MCF 10A (cell line): ENCODE measurements around the gene CENPT. TPM values are rescaled to one million over a fixed set of nuclear protein-coding genes. Genes with fewer than 3 reads are reported as not detected.
A peak's percentile ranks its signal among the peaks of the same experiment; 100 is the strongest.

Experiments used
- BruUV-seq: library from RNA; stranded (reverse); fragments of 400-500 nt; replicated peaks from 2 replicates; lab custom pipeline; 2021; lab: Mats Ljungman, UMichigan
- CTCF ChIA-PET: fragments of 300-600 bp; sonication (Branson Sonifier 250); formaldehyde crosslinking; extraction: SDS; loops from one replicate; lab custom pipeline; 2021; ENCODE audit warnings: antibody characterized with exemption, inconsistent platforms; lab: Yijun Ruan, JAX
- POLR2A ChIA-PET: fragments of 300-600, 350-650 bp; sonication (Branson Sonifier 250); formaldehyde crosslinking; extraction: SDS; loops from one replicate; lab custom pipeline; 2020; ENCODE audit warnings: antibody characterized with exemption, inconsistent platforms; lab: Yijun Ruan, JAX
- DNase-seq: peaks from one replicate; pipeline ENCODE4 v3.0.0-alpha.2; 2018; ENCODE audit not compliant: unreplicated experiment
- H3K27ac Mint-ChIP-seq: one replicate; pipeline ENCODE4 v1.8.0; 2022; ENCODE audit warnings: mild to moderate bottlenecking, low read depth, mixed read lengths; ENCODE audit not compliant: unreplicated experiment
- H3K27me3 Mint-ChIP-seq: one replicate; pipeline ENCODE4 v1.8.0; 2022; ENCODE audit warnings: mixed read lengths; ENCODE audit not compliant: insufficient read depth, unreplicated experiment
- H3K36me3 Mint-ChIP-seq: one replicate; pipeline ENCODE4 v1.8.0; 2022; ENCODE audit warnings: mild to moderate bottlenecking, moderate library complexity, mixed read lengths; ENCODE audit not compliant: insufficient read depth, unreplicated experiment
- H3K4me1 Mint-ChIP-seq: one replicate; pipeline ENCODE4 v1.8.0; 2022; ENCODE audit warnings: mixed read lengths; ENCODE audit not compliant: insufficient read depth, unreplicated experiment
- H3K4me3 Mint-ChIP-seq: one replicate; pipeline ENCODE4 v1.8.0; 2022; ENCODE audit warnings: mild to moderate bottlenecking, moderate library complexity, mixed read lengths; ENCODE audit not compliant: unreplicated experiment
- H3K9me3 Mint-ChIP-seq: one replicate; pipeline ENCODE4 v1.8.0; 2022; ENCODE audit warnings: mixed read lengths; ENCODE audit not compliant: unreplicated experiment
- CTCF ChIP-seq: fragments of 200-600 bp; IDR thresholded peaks from one replicate; pipeline ENCODE4 v1.8.0; 2022; ENCODE audit warnings: antibody characterized with exemption, mild to moderate bottlenecking; ENCODE audit not compliant: unreplicated experiment
- intact Hi-C: fragments of 100-400 bp; cut with micrococcal nuclease; formaldehyde crosslinking; loops from 2 replicates; pipeline ENCODE4 v1.14.1; 2022
- total RNA-seq: library from RNA; stranded (reverse); gene quantifications from 2 replicates; pipeline ENCODE4 v1.2.3, GENCODE V29; 2022

CENPT gene
- total RNA-seq, 1 experiment from 2014 or later: 30.9 TPM

- intact Hi-C loops: loop anchor here (5.0 kb wide), 1 partner anchor 94 kb away; no protein-coding TSS in a partner anchor
- ChIA-PET CTCF (interaction anchor here (0.5 to 2.5 kb wide), 11 partner anchors 8 to 282 kb away, joined by 3 to 20 read pairs (median 3); partner anchors contain the start of gene TSNAXIP1), POLR2A (interaction anchor here (0.7 to 1.9 kb wide), 13 partner anchors 12 to 258 kb away, joined by 3 to 19 read pairs (median 6); partner anchors contain the start of genes GFOD2, NUTF2, PSKH1 and RANBP10)
- Mint-ChIP-seq H3K27ac (peak overlapping the region; percentile 91), H3K4me3 (peak overlapping the region; percentile 93), H3K4me1 (peaks cover 9% of the 10 kb centered on the region), H3K27me3 (no peaks in the 10 kb centered on the region), H3K9me3 (no peaks in the 10 kb centered on the region), H3K36me3 (peaks cover 10% of the 10 kb centered on the region)
- DNase-seq: peak; percentile 87
- TF ChIP-seq CTCF: no peak
- BruUV-seq: TSS peak; percentile 75
These were observed 13.9 kb downstream of the CENPT start for GRCh38 chr16:67833415-67834241.

- H3K4me1 Mint-ChIP-seq: peaks cover 9% of the 10 kb centered on the region
- POLR2A ChIA-PET: interaction anchor here (0.7 to 1.9 kb wide), 11 partner anchors 12 to 259 kb away, joined by 3 to 19 read pairs (median 6); partner anchors contain the start of genes GFOD2, NUTF2, PSKH1 and RANBP10
- CTCF ChIA-PET: interaction anchor here (0.5 to 2.5 kb wide), 12 partner anchors 8 to 282 kb away, joined by 3 to 20 read pairs (median 3); partner anchors contain the start of gene TSNAXIP1
- peaks cover 10% of the 10 kb centered on the region for H3K36me3 Mint-ChIP-seq
- no peaks in the 10 kb centered on the region for H3K27me3 Mint-ChIP-seq
- H3K9me3 Mint-ChIP-seq: no peaks in the 10 kb centered on the region
- DNase-seq: peak; percentile 38
- intact Hi-C loops: loop anchor here (5.0 kb wide), 1 partner anchor 94 kb away; no protein-coding TSS in a partner anchor
- no TSS peak for BruUV-seq
- peak overlapping the region; percentile 91 for H3K27ac Mint-ChIP-seq
- H3K4me3 Mint-ChIP-seq: peak overlapping the region; percentile 93
- no peak for TF ChIP-seq CTCF
These were observed 14.5 kb downstream of the CENPT start for GRCh38 chr16:67833030-67833414.

GRCh38 chr16:67828651-67829050 is 18.8 kb downstream of the CENPT start:
- ChIA-PET POLR2A (no interaction called here), CTCF (interaction anchor here (0.5 to 3.7 kb wide), 4 partner anchors 12 to 314 kb away, joined by 3 to 34 read pairs (median 4); no protein-coding TSS in a partner anchor)
- peaks cover 10% of the 10 kb centered on the region for H3K36me3 Mint-ChIP-seq
- TF ChIP-seq CTCF: no peak
- no peak overlapping the region for H3K4me3 Mint-ChIP-seq
- intact Hi-C loops: no loop called here
- BruUV-seq: no TSS peak
- H3K27me3 Mint-ChIP-seq: no peaks in the 10 kb centered on the region
- DNase-seq: no peak
- no peaks in the 10 kb centered on the region for H3K9me3 Mint-ChIP-seq
- H3K4me1 Mint-ChIP-seq: peaks cover 9% of the 10 kb centered on the region
- no peak overlapping the region for H3K27ac Mint-ChIP-seq

GRCh38 chr16:67825906-67826305 is 21.6 kb downstream of the CENPT start:
- H3K36me3 Mint-ChIP-seq: peaks cover 6% of the 10 kb centered on the region
- ChIA-PET CTCF (interaction anchor here (0.6 to 3.7 kb wide), 4 partner anchors 10 to 139 kb away, joined by 3 to 34 read pairs (median 4); no protein-coding TSS in a partner anchor), POLR2A (interaction anchor here (0.6 to 1.8 kb wide), 2 partner anchors 110 to 122 kb away, joined by 5 read pairs; partner anchors contain the start of gene PSMB10)
- no peak for DNase-seq
- BruUV-seq: no TSS peak
- H3K27me3 Mint-ChIP-seq: no peaks in the 10 kb centered on the region
- no peak for TF ChIP-seq CTCF
- no peak overlapping the region for H3K4me3 Mint-ChIP-seq
- H3K4me1 Mint-ChIP-seq: no peaks in the 10 kb centered on the region
- intact Hi-C loops: no loop called here
- H3K27ac Mint-ChIP-seq: no peak overlapping the region
- no peaks in the 10 kb centered on the region for H3K9me3 Mint-ChIP-seq
